HG03139 (cell line): Measurements from ENCODE around the gene NME3.
"Not testable (repeated sequence)": the region's sequence is repeated elsewhere in the genome, so short reads cannot be mapped to it uniquely, and the experiment has no call there.

Experiments used
- ATAC-seq: cut with Tn5 transposase; IDR thresholded peaks from one replicate; pipeline ENCODE4 v1.9.1; 2021; ENCODE audit not compliant: unreplicated experiment

NME3 gene

DNA sequence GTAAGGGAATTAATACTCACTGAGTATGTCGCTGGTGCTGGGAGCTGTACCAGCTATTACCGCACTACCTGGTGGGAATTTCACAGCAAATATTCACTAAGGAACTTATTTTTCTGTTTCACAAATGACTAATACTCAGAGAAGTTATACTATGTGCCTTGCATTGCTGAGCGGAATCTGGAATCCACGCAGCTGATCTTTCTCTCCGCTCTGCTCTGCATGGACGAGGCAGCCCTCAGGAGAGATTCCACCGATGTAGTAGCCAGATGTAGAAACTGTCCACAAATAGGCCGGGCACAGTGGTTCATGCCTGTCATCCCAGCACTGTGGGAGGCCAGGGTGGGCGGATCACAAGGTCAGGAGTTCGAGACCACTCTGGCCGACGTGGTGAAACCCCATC, 17.1 kb downstream of the NME3 start:
- ATAC-seq = no peak

DNA sequence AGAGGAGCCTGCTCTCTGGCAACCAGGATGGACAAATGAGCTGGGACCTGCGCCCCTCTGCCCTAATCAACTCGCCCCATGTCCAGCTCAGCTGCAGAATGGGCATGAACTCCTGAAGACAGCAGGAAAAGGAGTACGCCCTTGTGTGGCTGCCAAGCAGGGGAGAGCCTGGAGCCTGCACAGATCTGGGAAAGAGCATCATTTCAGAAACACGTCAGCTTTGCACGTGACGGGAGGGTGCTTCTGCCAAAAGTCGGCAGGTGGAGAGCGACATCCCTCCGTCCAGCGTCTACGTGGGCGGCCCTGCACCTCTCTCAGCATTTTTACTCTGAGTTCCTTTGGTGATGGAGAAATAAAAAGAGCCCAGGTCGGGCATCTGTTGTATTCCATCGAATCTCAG, 18.5 kb downstream of the NME3 start:
- no peak for ATAC-seq

DNA sequence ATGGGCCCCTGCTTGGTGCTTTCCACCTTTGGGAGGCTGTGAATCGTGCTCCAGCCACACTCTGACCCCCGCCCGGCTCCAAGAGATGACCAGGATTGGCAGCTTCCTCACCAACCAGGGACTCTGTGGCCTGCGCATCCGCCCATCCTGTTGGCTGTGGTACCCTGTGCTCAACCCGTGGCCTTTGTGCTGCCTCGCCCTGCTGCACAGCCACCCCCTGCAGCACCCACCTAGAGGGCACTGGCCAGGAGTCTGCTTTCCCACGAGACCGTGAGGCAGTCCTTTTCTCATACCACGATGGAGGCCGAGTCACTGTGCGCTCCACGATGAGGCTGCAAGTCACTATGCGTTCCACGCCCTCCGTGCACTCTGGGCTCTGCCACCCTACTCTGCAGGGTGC, 19.4 kb downstream of the NME3 start:
- ATAC-seq = no peak

DNA sequence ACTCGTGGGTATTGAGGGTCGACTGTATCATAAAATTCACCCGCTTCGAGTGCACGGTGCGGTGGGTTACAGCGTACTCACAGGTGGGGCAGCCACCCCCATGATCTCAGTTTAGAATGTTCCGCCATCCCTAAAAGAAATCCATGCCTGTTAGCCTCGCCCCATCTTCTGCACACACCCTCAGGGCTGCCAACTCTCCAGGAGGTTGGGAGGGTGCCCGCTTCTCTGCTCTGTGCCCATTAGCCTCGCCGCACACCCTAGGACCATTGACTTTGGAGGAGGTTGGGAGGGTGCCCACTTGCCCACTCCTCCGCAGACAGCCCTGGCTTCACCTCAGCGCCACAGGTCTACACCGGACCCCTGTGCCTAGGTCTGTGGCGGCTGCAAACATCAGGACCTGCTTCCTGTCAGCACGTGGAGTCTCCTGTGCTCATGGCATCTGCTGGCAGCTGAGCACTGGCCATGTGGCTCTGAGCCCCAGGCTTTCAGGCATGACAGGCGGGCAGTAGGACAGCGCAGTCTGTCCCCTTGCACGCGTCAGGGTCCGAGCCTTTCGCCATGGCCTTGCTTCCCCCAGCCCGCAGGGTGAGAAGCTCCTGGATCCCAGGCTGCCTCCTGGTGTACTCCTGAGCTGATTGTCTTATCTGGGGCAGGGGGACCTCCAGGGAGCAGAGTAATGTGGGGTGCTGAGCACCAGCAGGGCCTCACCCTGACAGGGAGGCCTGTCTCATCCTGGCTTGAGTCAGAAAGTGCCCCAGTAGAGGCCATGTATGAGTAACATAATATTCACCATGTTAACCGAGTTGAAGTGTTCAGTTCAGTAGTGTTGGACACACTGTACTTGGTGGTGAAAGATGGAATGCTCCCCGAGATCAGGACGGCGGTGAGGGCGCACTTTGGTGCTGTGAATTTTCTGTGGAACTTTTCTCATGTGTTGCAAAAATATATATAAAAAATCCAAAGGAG, 21.9 kb downstream of the NME3 start:
- ATAC-seq = no peak

DNA sequence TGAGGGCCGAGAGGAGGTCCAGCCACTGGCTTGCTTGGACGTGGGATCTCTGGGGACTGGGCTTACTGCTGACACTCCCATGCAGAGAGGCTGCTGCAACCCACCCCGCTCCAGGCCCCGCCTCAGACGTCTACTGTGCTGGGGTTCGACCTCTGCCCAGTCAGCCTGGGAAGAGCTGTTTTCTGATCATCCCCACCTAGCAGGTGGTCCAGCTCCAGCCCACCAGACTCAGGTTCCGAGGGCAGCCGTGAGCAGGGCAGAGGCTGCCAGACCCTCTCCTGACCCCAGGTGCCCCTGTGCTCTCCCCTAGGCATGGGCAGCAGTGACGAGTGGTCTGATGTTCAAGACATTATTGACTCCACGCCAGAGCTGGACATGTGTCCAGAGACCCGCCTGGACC, 23.4 kb downstream of the NME3 start:
- no peak for ATAC-seq

DNA sequence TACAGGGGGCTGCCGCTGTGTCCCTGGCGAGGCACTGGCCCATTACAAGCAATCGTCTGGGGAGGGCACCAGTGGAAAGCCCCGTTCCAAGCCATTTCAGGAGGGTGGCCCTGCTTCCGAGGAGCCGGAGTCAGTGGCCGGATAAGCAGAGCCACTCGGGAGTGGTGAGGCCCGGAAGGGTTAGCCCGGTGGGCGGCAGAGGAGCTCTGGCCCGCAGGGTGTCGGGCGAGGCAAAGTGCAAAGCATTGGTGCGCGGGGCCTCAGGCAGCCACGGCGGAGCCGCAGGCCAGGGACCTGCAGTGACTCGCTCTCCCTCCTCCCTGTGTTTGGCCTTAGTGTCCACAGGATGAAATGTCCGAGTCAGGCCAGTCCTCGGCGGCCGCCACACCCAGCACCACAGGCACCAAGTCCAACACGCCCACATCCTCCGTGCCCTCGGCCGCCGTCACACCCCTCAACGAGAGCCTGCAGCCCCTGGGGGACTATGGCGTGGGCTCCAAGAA, 24.6 kb downstream of the NME3 start:
- ATAC-seq = no peak

DNA sequence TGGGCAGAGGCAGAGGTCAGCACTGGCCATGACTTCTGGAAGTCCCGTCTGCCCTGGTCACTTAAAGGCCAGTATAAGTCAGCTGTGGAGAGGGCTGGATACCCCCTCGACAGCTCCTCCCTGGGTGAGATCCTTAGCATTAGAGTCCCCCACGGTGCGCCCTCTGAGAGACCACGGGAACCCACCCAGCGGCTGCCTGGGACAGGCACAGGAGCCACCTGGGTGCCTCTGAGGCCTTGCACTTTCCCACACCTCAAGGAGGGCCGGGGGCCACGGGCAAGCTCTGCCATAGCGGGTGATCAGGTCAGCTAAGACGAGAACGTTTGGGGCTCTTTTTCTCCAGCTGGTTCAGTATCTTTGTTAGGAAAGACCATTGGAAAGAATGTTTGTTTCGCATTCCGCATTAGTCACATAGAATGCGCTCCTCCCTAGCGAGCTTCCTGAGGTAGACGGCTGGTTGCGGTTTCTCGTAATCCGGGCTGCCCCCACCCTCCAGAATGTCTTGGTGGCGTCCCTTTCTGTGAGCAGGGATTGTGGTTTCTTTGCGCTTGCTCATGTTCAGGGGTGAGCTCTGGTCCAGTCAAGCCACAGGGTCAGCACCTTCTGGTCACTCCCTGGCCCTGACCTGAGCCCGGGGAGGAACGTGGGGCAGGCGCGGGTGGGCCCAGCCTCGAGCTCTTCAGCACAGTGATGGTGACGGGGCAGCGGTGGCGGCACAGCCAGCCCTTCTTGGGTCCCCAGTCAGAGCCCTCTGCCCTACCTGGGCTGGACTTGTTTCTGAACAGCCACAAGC, 25.2 kb downstream of the NME3 start:
- ATAC-seq = no peak

DNA sequence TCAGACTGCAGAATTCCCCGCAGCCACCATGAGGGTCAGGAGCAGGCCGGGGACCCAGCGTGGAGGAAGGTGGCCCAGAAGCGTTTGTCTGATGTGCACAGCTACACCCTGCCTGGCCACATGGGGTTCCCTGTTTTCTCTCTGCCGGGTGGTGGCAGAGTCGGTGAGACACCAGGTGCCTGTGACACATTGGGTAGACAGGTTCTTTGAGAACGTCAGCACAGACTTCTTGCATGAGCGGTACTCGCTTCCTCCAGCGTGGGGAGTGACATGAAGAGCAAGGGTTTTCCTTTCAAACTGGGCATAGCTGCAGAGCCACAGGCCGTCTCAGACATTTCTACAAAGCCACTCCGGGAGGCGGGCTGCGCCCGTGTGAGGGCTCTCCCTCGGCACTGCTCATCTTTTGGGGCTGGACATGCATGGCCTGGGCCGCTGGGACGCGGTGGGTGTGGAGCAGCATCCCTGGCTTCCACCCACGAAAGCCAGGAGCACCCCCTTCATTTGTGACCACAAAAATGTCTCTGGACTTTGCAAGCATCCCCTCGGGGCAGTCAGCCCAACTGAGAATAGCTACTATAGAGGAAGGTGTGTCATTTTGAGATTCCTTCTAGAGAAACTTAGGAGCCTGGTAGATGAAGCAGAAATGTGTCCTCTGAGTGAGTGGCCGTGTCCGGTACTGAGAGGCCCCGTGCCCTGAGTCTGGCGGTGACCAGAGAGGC, 26.0 kb downstream of the NME3 start:
- no peak for ATAC-seq

DNA sequence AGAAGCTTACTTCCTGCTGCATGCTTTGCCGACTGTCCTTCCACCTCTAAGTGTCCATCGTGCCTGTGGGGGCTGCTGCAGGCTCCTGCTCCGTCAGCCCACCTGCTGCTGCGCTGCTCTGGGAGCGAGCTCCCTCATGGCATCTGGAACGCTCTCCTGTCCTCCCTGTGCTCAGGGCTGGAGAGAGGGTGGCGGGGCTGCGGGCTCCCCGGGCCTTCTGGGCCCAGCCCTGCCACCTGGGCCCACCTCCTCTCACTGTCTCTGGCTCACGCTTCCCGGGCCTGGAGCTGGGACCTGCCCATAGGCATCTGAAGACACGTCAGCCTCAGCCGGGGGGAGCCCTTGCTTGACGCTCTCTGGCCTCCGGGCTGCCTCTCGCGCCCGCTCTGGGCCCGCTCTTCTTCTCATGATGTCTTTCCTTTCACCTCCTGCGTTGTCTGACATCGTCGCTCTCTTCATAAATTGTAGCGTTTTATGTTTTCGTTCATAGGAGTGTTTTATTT, 27.0 kb downstream of the NME3 start:
- no peak for ATAC-seq

DNA sequence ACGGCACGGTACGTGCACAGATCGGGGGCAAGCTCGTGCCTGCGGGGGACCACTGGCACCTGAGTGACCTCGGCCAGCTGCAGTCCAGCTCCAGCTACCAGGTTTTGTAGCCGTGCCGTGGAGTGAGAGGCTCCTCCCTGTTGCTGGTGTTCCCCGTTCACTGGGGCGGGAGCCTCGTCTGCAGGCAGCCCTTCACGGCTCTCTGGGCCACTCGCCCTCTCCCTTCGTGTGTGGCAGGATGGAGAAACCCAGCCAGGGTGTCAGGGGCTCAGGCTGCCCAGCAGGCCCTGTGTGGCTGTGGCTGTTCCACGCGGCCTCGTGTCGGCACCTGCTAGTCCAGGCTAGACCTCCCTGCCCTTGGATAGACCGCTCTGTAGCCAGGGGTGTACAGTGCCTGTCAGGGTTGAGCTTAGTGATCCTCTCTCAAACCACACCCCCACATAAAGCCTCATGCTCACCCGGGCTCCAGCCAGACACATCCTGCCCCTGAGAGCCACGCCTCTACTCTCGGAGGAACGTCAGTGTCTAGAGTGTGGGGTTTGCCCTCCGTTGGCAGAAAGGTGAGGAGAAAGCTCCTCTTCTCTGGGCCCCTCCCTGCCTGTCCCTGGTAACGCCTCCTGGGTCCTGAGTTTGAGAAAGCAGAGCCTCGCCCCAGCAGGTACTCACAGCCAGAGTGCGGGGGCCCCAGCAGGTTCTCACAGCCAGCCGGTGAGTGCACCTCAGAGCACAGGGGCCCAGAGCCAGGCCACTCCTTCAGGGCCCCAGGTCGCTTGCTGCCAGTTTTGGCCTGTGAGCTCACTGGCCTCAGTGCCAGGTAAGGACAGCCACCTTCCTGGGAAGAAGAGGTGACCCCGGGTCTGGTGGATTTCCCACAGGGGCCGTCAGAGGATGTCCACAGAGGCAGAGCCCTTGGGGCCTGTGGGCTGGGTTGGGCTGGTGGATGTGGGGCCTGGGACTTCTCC, 27.7 kb downstream of the NME3 start:
- no peak for ATAC-seq

DNA sequence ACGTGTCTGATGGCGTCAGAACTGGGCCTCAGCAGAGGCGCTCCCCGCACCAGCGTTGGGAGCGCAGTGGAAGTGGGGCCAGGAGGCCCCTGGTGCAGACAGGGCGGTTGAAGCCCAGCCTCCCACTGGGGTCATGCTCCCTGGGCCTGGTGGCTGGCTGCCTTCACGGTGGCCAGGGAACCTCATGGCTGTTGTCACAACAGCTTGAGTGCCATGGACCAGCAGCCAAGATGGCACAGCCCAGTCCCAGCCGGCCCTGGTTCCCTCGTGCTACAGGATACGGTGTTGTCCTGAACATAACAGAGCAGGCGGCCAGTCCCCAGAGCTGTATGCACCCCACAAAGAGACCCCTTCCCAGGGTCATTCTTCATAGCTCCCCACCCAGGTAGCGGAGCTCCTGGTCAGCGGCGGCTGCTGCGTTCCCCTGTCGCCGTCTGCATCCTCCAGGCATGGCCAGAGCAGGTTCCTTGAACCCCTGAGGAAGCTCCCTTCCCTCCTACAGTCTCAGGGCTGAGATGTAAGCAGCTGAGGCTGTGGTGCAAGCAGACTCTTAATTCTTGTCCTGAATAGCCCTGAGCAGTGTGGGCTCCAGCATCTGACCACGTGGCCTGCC, 29.7 kb downstream of the NME3 start:
- ATAC-seq = no peak

DNA sequence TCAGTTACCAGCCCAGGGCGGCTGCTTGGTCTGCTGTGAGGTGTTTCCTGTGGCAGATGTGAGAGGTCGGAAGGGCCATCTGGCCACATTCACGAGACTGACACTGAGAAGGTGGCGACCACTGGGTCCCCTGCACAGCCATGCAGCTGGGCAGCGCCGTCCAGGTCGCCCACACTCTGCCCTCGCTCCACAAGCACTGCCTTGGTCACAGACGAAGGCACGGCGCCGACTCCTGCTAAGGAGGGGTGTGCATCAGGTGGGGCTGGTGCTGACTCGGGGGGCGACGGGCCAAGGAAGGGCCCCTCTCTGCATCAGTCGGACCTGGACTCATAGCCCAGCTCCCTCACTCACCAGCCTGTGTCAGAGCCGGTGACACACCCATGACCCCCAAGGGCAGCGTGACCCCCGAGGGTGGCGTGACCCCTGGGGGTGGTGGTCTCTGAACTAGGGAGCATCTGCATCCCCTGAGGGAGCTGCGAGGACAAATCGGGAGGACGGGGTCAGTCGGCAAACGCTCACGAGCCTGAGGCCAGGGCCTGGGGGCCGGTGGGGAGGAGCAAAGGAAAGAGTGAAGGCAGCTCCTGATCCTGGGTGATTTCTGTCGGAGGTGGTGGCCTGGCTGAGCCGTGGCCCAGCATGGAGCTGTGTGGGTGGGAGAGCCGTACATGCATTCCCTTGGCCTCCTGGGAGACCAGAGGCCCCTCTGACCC, 30.4 kb downstream of the NME3 start:
- no peak for ATAC-seq

DNA sequence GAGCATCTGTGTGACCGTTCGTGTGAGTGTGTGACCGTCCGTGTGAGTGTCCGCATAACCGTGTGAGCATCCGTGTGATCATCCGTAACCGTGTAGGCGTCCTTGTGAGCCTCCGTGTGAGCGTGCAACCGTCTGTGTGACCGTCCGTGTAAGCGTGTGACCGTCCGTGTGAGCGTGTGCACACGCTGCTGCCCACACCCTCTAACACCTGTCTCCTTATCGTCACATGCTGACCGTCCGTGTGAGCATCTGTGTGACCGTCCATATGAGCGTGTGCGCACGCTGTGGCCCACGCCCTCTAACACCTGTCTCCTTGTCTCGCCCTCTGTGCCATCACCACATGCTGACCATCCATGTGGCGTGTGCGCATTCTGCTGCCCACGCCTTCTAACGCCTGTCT, 31.1 kb downstream of the NME3 start:
- ATAC-seq = no peak

DNA sequence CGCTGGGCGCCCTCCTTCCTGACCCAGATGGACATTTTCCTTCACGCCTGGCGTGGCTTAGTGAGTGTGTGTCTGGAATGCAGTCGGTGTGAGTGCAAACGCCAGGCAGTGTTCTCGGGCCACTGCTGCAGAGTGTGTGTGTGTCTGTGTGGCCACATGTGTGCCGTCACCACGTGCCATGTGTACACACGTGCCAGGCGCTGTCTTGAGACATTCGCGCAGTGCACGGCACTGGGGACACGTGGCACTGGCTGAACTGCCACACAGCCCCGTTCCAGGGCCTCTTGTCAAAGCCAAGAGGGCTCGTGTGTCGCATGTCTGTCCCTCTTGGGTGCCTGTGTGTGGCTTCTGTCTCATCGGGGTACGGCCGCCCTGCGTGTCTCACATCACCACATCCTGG, 36.5 kb downstream of the NME3 start:
- no peak for ATAC-seq

DNA sequence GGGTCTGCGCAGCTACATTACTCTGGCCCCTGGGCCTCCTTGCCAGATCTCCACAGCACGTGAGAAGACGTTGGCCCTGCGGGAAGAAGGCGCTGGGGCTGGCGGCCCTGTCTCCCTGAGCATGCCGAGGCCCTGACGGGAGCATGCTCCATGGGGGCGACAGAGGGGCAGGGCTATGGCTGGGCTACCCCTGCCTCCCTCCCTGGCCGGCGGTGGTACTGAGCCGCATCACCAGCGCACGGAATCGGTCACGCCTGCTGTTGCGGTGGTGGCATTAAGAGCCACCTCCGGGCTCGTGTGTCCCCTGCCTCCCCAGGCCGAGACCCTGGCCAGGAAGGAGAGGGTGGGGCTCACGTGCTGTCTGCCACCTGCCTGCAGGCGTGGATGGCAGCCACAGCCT, 37.2 kb downstream of the NME3 start:
- no peak for ATAC-seq

DNA sequence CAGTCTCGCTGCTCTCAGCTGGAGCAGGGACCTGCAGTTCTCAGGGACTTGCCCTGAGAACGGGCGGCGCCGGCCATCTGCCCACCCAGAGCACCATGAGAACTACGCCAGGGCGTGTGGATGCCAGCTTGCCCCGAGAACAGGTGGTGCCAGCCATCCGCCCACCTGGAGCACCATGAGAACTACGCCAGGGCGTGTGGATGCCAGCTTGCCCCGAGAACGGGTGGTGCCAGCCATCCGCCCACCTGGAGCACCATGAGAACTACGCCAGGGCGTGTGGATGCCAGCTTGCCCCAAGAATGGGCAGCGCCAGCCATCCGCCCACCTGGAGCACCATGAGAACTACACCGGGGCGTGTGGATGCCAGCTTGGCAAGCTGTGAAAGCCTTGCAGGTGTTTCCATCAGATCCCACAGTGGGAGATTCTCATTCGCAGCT, 38.8 kb downstream of the NME3 start:
- not testable (repeated sequence) for ATAC-seq

DNA sequence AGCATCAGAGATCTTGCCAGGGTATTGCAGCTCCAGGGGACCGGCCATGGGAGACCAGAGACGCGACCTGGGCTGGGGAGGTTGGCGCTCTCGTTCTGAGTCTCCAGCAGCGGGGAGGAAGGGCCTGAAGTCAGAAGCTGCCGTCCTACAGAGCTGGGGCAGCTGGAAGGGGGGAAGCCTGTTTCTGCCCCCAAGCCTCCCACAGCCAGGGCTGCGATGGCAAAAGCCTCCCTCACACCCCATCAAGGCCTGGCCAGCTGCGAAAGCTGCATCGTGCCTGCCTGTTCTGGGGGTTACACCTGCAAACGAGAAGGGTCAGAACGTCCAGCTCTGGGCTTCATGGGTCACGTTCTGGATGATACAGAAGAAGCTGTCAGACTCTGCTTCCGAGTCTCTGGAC, 39.3 kb downstream of the NME3 start:
- no peak for ATAC-seq

DNA sequence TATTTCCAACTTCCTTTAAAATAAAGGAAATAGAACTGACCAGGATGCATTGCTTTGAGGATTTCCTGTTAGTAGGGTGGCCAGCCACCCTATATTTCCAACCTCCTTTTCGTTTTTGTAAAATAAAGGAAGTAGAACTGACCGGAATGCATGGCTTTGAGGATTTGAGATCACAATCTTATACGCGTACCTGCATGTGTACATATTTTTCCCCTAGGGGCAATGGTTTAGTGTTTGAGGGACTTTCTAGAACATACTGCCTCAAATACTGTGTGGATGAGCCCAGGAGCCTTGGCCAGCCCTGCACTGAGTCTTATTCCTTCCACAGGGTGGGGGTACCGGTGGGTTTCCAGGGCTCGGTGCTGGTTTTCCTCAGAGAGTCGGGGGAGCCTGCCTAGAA, 39.7 kb downstream of the NME3 start:
- ATAC-seq = no peak

DNA sequence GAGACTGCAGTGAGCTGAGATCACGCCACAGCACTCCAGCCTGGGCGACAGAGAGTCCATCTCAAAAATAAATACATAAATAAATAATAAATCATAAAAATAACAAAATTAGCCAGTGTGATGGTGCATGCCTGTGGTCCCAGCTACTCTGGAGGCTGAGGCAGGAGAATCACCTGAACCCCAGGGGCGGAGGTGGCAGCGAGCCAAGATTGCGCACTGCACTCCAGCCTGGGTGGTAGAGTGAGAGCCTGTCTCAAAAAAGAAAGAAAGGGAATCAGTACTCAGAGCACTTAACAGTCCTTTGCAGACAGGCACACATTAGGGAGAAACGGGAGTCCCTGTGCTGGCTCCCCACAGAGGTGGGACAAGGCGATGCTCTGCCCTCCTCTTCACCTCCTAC, 40.3 kb downstream of the NME3 start:
- no peak for ATAC-seq
